ENCODE results near the gene CIDEA.

Gene CIDEA

GRCh38 chr18:12324991-12325725, 71.0 kb downstream of the CIDEA start:
- no peak for DNase-seq

- DNase-seq: no peak
Observed at GRCh38 chr18:12325726-12326245, 71.6 kb downstream of the CIDEA start.

- DNase-seq: no peak
Observed at GRCh38 chr18:12326711-12327460, 72.7 kb downstream of the CIDEA start.
